ENCODE results near the gene MCOLN1.

Gene MCOLN1

DNA sequence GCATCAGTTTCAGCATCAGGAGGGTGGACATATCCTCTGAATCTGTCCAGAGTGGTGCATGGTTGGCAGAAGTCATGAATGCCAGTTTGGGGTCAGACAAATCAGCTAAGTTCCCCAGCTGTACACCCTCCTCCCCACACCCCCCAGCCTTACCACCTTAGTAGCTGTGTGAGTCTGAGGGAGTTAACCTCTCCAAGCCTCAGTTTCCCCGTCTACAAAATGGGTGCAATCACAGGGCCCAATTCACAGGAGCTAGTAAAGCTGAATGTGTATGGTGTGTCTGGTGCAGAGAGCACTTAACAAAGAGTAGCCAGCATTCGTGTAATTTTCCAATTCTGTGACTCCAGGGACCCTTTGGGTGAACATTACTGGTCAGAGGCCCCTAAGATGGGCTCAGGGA lies 19.9 kb upstream of the MCOLN1 start:
- DNase-seq (ENCODE audit: low read depth in 2 of 2, low spot score in 1 of 2): no peak

- no peak for DNase-seq (ENCODE audit: low read depth in 2 of 2, low spot score in 1 of 2)
These were observed 17.7 kb upstream of the MCOLN1 start for GRCh38 chr19:7504684-7505083.

GRCh38 chr19:7505288-7505681 lies 17.1 kb upstream of the MCOLN1 start:
- DNase-seq (ENCODE audit: low read depth in 2 of 2, low spot score in 1 of 2): no peak

DNA sequence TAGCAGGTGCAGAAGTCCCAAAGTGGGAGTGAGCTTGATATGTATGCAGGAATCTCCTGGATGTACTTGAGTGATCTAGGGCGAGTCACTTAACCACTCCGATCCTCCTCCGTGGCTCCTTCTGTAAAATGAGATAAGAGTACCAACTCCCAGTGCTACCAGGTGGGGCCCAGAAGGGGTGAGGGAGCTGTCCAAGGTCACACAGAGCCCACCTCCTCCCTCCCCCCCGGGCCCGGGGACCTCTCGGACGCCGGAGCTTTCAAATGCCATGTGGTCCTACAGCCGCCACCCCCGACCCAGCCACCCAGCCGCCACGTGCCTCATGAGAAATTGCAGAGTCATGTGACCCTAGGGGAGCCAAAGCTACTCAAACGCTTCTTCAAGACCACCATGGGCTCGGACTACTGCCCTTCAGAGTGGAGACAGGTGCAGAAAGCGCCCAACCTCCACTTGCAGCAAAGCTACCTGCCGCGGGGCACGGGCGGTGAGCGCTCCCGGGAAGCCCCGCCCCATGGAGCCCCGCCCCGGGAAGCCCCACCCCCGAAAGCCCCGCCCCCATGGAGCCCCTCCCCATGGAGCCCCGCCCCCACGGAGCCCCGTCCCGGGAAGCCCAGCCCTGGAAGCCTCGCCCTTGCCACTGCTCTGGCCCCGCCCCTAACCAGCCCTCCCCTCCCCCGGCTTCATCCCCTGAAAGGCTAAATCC lies 16.6 kb upstream of the MCOLN1 start:
- DNase-seq (ENCODE audit: low read depth in 2 of 2, low spot score in 1 of 2): no peak

DNA sequence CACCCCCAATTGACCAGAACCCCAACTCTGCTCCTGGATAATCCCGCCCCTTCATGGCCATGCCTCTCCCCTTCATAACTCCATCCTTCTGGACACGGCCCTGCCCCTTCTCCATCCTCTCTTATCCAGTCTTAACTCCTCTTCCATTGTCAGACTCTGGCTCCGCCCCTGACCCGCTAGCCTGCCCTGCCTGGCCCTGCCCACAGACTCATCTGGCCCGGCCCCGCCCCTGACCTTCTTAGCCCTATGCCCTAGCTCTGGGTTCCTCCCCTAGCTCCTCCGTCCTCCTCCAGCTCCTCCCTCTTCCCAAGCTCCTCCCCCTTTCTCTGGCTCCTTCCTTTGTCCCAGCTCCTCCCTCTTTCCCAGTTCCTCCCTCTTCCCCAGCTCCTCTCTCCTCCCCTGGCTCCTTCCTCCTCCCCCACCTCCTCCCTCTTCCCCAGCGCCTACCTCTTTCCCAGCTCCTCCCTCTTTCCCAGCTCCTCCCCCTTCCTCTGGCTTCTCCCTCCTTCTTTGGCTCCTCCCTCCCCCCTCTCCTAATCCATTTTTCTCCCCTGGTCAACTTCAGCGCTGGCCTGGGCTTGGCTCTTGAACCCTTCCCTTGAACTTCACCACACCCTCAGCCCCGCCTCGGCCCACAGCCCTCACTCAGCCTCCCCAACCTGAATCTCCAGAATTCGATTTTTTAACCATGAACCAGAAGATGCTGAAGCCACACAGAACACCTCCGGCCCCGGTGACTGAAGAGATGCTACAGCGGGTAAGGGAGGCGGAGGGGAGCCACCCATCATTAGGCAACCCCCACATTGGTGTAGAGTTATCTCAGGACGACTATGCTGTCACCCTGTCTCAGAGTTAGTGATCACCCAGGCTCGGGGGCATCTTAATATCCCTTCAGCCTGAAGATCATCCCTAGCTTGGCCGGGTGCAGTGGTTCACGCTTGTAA lies 15.8 kb upstream of the MCOLN1 start:
- DNase-seq (ENCODE audit: low read depth in 2 of 2, low spot score in 1 of 2): no peak

GRCh38 chr19:7507884-7508283 lies 14.5 kb upstream of the MCOLN1 start:
- no peak for DNase-seq (ENCODE audit: low read depth in 2 of 2, low spot score in 1 of 2)

DNA sequence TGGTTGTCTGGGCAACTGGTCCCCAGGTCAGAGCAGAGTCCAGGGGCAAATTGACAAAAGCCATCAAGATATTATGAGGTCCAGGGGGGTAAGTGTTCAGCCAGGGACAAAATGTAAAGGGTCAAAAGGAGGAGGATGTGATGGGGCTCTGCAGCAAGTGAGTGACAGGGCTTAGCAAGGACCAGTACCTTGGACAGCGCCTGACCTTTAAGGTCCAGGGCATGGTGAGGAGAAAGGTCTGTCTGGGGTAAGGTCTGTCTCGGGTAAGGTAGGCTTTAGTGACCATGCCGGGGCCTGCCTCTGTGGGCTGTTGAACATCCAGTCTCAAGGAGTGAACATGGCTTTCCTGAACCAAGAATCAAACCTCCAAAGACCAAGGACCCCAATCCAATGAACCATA lies 12.8 kb upstream of the MCOLN1 start:
- no peak for DNase-seq (ENCODE audit: low read depth in 2 of 2, low spot score in 1 of 2)

GRCh38 chr19:7512400-7512851 lies 10.0 kb upstream of the MCOLN1 start:
- DNase-seq (ENCODE audit: low read depth in 2 of 2, low spot score in 1 of 2): no peak

- DNase-seq (ENCODE audit: low read depth in 2 of 2, low spot score in 1 of 2): no peak
These were observed 8.4 kb upstream of the MCOLN1 start for GRCh38 chr19:7513809-7514642.

DNA sequence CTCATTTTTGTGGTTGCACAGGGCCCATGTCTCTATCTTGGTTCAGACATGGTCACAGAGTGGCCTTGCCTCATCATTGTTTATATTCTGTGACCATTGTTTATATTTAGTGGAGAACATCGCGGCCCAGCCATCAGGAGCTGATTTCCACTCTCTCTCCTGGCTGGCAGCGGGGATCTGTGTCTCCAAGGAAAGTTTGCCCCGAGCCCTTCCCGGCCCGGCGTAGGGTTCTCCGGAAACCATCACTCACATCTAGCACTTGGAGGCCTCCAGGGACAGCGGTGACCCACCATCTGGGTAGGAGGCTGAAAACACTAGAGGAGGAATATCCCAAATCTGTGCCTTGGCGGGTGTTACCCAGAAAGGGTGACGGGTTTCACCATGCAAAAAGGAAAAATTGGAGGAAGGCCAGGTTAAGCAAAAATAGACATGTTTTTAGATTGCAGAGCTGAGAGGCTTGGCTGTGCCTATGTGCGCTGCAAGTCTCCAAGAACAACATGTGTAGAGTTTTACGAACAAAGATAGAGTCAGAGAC lies 7.2 kb upstream of the MCOLN1 start:
- DNase-seq (ENCODE audit: low read depth in 2 of 2, low spot score in 1 of 2): no peak

GRCh38 chr19:7515645-7516151 lies 6.7 kb upstream of the MCOLN1 start, which contains the start of gene ZNF358:
TSS of gene ZNF358 (plus strand) at chr19:7516103. CDS start at chr19:7519243, 3,140 bp downstream.
- no peak for DNase-seq (ENCODE audit: low read depth in 2 of 2, low spot score in 1 of 2)

DNA sequence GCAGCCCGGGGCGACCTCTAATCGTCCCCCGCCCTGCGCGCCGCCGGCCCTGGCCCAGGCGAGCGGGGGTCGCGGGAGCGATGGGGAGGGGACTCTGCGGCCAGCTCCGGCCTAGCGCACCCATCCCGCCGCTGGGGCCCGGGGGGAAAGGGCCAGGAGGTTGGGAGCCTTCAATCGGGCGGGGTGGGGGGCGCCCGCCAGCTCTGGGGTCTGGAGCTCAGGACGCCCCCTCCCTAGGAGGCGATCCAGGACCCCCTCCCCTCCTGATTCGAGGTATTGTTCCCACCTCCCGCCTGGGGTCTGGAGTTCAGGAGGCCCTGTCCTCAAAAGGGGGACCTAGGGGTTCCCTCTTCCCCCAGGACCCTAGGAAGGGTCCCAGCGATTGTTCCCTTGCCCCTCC lies 6.1 kb upstream of the MCOLN1 start:
- DNase-seq (ENCODE audit: low read depth in 2 of 2, low spot score in 1 of 2): no peak

DNA sequence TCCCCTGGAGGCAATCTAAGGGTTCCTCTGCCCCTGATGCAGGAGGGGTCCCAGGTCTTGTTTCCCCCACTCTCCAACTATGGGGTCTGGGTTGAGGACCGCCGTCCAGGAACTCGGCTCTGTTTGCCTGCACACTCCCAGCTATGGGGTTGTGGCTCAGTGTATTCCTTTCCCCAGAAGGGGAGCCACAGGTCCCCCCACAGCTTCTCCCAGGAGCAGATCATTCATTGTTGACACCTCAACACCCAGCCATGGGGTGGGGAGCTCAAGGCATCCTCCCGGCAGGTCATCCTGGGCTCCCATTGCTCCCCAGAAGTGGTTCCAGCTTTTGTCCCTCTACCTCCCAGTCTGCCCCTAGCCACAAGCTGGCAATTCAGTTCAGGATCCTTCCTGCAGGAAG lies 5.5 kb upstream of the MCOLN1 start:
- no peak for DNase-seq (ENCODE audit: low read depth in 2 of 2, low spot score in 1 of 2)

DNA sequence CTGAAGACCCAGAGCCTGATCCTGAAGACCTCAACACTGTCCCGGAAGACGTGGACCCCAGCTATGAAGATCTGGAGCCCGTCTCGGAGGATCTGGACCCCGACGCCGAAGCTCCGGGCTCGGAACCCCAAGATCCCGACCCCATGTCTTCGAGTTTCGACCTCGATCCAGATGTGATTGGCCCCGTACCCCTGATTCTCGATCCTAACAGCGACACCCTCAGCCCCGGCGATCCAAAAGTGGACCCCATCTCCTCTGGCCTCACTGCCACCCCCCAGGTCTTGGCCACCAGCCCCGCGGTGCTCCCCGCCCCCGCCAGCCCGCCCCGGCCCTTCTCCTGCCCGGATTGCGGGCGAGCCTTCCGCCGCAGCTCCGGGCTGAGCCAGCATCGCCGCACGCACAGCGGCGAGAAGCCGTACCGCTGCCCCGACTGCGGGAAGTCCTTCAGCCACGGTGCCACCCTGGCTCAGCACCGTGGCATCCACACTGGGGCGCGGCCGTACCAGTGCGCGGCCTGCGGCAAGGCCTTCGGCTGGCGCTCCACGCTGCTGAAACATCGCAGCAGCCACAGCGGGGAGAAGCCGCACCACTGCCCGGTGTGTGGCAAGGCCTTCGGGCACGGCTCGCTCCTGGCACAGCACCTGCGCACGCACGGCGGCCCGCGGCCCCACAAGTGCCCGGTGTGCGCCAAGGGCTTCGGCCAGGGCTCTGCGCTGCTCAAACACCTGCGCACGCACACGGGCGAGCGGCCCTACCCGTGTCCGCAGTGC lies 2.9 kb upstream of the MCOLN1 start:
- no peak for DNase-seq (ENCODE audit: low read depth in 2 of 2, low spot score in 1 of 2)

DNA sequence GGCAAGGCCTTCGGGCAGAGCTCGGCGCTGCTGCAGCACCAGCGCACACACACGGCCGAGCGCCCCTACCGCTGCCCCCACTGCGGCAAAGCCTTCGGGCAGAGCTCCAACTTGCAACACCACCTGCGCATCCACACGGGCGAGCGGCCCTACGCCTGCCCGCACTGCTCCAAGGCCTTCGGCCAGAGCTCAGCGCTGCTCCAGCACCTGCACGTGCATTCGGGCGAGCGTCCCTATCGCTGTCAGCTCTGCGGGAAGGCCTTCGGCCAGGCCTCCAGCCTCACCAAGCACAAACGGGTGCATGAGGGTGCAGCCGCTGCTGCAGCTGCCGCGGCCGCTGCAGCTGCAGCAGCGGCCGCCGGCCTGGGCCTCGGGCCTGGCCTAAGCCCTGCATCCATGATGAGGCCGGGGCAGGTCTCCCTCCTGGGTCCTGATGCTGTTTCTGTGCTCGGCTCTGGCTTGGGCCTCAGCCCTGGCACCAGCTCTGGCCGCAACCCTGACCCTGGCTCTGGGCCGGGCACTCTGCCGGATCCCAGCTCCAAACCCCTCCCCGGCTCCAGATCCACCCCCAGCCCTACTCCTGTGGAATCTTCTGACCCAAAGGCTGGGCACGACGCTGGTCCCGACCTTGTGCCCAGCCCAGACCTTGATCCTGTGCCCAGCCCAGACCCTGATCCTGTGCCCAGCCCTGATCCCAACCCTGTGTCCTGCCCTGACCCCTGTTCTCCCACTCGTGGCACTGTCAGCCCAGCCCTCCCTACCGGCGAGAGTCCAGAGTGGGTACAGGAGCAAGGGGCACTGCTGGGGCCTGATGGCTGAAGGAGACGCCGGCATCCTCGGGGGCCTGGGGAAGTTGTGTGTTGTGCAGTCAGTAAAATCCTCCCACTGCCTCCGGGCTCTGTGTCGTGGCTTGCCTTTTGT lies 2.0 kb upstream of the MCOLN1 start:
- no peak for DNase-seq (ENCODE audit: low read depth in 2 of 2, low spot score in 1 of 2)

GRCh38 chr19:7521551-7522071 lies 813 bp upstream of the MCOLN1 start:
- DNase-seq (ENCODE audit: low read depth in 2 of 2, low spot score in 1 of 2): no peak

DNA sequence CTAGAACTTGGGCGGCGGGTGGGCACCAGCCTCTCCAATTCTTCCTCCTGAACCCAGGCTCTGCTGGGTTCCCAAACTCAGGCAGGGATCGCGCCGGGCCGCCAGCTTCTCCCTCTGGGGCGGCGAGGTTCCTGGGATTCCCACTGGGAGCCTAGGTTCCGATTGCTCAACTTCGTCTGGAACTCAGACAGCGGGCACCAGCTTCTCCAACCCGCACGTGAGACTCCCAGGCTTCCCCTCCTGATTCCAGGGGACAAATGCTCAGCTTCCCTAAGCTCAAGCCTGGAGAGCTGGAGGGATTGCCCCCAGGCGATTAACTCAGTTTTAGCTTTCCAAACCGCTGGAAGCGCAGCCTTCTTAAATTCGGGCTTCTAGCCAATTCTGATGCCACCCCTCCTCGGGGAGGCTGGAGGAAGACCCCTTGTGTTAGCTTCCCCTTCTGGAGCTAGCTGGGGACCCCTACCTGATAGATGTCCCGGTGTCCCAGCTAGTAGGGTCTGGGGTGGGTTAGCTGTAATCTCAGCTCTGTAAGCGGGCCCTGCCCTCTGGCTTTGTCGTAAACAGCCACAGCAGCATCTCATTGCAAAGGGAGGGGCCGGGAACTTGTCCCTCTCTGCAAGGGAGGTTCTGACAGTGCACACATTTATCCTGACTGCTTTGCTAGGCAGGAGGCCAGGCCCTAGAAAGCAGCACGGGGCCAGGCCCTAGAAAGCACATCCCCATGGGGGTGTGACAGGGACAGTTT lies 671 bp downstream of the MCOLN1 start:
- DNase-seq (ENCODE audit: low read depth in 2 of 2, low spot score in 1 of 2): no peak

- DNase-seq (ENCODE audit: low read depth in 2 of 2, low spot score in 1 of 2): no peak
These were observed 2.1 kb downstream of the MCOLN1 start for GRCh38 chr19:7524523-7524922.

All from stimulated activated CD8-positive, alpha-beta memory T cell treated with anti-CD3 and anti-CD28 coated beads, Interleukin-4, amount 100 ng/mL, for 4 hours (primary cell).